HUES64 (cell line): Measurements from ENCODE around the gene MTLN.
"Not testable (repeated sequence)": the region's sequence is repeated elsewhere in the genome, so short reads cannot be mapped to it uniquely, and the experiment has no call there.

Experiments used
- H3K27ac ChIP-seq: 2 replicates; pipeline ENCODE4 v1.7.0; 2013; ENCODE audit warnings: low read depth, low read length, inconsistent platforms
- H3K27me3 ChIP-seq: 2 replicates; pipeline ENCODE4 v1.6.1; 2013; ENCODE audit warnings: mild to moderate bottlenecking, low read length; ENCODE audit not compliant: insufficient read depth
- H3K36me3 ChIP-seq: 2 replicates; pipeline ENCODE4 v1.6.1; 2013; ENCODE audit warnings: mild to moderate bottlenecking, low read length; ENCODE audit not compliant: insufficient read depth
- H3K4me1 ChIP-seq: 2 replicates; pipeline ENCODE4 v1.6.1; 2013; ENCODE audit warnings: mild to moderate bottlenecking, low read length, moderate library complexity; ENCODE audit not compliant: insufficient read depth
- H3K4me3 ChIP-seq: 2 replicates; pipeline ENCODE4 v1.5.1; 2013; ENCODE audit warnings: mild to moderate bottlenecking, low read length, moderate library complexity
- H3K9ac ChIP-seq: 2 replicates; pipeline ENCODE4 v1.6.1; 2013; ENCODE audit warnings: mild to moderate bottlenecking, low read depth, low read length
- H3K9me3 ChIP-seq: 2 replicates; pipeline ENCODE4 v1.6.1; 2013; ENCODE audit warnings: low read depth, low read length; ENCODE audit not compliant: insufficient read depth
- WGBS: fragments of 150-250, 120-280 bp; methylation state at CpG from one replicate; pipeline ENCODE4 v1.1.7; 2013; ENCODE audit warnings: missing lambda C conversion rate; 5-methylcytosine and 5-hydroxymethylcytosine counted together

Gene MTLN

DNA sequence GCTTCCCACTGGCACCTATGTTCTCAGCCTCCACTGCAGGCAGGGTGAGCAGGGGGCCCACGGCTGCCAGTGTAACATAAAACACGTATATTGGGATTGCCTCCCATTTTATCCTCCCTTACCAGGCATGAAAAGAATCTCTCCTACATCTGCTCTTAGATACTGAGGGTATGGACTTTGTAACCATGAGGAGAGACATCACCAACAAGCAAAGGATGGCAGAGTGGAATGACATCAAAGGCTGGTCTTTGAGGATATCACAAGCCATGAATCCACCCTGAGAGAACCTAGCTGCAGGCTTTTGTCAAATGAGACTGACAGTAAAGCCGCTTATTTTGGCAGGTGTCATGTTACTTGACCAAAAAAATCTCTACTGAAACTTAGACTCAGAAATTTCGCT is 14.9 kb downstream of the MTLN start:
- Histone ChIP-seq H3K9me3 (no peaks in the 10 kb centered on the region), H3K4me1 (no peaks in the 10 kb centered on the region), H3K9ac (no peak overlapping the region), H3K36me3 (no peaks in the 10 kb centered on the region), H3K27me3 (no peaks in the 10 kb centered on the region), H3K27ac (no peak overlapping the region), H3K4me3 (no peak overlapping the region)
- WGBS = 84% methylated on average over 3 of the region's 4 CpGs

DNA sequence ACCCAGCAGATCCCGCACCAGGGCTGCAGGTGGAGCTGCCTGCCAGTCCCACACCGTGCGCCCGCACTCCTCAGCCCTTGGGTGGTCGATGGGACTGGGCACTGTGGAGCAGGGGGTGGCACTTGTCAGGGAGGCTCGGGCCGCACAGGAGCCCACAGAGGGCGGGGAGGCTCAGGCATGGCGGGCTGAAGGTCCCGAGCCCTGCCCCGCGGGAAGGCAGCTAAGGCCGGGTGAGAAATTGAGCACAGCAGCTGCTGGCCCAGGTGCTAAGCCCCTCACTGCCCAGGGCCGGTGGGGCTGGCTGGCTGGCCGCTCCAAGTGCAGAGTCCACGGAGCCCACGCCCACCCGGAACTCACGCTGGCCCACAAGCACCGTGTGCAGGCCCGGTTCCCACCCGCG is 22.2 kb downstream of the MTLN start:
- H3K9ac ChIP-seq, H3K36me3 ChIP-seq, H3K4me1 ChIP-seq, H3K9me3 ChIP-seq, H3K27ac ChIP-seq, H3K27me3 ChIP-seq, H3K4me3 ChIP-seq: not testable (repeated sequence)
- 94% methylated on average over 23 of the region's 23 CpGs for WGBS

DNA sequence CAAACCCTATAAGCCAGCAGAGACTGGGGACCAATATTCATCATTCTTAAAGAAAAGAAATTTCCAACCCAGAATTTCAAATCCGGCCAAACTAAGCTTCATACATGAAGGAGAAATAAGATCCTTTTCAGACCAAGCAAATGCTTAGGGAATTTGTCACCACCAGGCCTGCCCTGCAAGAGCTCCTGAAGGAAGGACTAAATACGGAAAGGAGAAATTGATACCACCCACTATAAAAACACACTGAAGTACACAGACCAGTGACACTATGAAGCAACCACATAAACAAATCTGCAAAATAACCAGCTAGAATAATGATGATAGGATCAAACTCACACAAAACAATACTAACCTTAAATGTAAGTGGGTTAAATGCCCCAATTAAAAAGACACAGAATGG is 29.9 kb downstream of the MTLN start:
- no peaks in the 10 kb centered on the region for H3K27me3 ChIP-seq
- no peak overlapping the region for H3K4me3 ChIP-seq
- H3K27ac ChIP-seq = no peak overlapping the region
- 100% methylated on average over 2 of the region's 2 CpGs for WGBS
- no peak overlapping the region for H3K9ac ChIP-seq
- no peaks in the 10 kb centered on the region for H3K36me3 ChIP-seq
- H3K4me1 ChIP-seq = no peaks in the 10 kb centered on the region
- peaks cover 27% of the 10 kb centered on the region for H3K9me3 ChIP-seq

DNA sequence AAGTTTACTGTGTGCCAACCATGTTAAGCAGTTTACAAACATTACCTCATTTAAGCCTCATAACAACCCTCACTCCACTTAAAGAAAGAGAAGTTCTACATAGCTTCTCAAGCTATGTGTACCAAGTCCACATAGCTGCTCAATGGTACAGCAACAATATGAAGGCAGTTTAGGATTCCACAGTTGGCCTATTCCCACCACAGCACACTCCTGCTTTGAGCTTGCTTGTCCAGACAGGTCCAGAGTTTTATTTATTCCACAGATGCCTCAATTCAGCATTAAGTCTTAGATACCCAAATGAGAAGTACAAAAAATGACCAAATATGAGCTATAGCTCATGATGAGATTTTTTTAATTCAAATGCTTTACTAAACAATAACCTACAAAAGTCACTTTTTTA is 32.3 kb downstream of the MTLN start:
- no peak overlapping the region for H3K4me3 ChIP-seq
- H3K27ac ChIP-seq = no peak overlapping the region
- H3K36me3 ChIP-seq = no peaks in the 10 kb centered on the region
- H3K9ac ChIP-seq = no peak overlapping the region
- H3K4me1 ChIP-seq = no peaks in the 10 kb centered on the region
- H3K9me3 ChIP-seq = peaks cover 25% of the 10 kb centered on the region
- no peaks in the 10 kb centered on the region for H3K27me3 ChIP-seq

DNA sequence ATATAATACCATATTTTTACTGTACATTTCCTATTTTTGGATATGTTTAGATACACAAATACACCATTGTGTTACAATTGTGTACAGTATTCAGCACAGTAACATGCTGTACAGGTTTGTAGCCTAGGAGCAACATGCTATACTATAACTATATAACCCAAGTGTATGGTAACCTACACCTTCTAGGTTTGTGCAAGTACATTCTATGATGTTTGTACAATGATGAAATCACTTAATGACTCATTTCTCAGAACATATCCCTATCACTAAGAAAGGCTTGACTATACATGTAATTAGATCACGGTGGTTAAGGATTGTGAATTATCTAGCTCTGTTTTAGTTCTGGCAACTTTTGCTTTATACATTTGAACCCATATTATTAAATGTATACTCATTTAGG is 38.8 kb downstream of the MTLN start:
- no peak overlapping the region for H3K4me3 ChIP-seq
- no peaks in the 10 kb centered on the region for H3K9me3 ChIP-seq
- no peaks in the 10 kb centered on the region for H3K27me3 ChIP-seq
- H3K4me1 ChIP-seq = no peaks in the 10 kb centered on the region
- no peak overlapping the region for H3K9ac ChIP-seq
- no CpG with 5 or more reads among the region's 1 CpG for WGBS
- no peaks in the 10 kb centered on the region for H3K36me3 ChIP-seq
- no peak overlapping the region for H3K27ac ChIP-seq

DNA sequence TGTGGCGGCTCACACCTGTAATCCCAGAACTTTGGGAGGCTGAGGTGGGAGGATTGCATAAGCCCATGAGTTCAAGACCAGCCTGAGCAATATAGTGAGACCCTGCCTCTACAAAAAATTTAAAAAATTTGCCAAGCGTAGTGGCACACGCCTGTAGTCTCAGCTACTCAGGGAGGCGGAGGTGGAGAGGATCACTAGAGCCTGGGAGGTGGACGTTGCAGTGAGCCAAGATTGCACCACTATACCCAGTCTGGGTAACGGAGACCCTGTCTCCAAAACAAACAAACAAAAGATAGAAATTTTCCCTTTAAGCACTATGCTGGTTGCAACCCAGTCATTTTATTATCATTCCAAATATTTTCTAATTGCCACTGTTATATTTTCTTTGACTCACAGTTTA is 39.8 kb downstream of the MTLN start:
- Histone ChIP-seq H3K27ac (no peak overlapping the region), H3K9me3 (no peaks in the 10 kb centered on the region), H3K27me3 (no peaks in the 10 kb centered on the region), H3K36me3 (no peaks in the 10 kb centered on the region), H3K4me1 (peaks cover 6% of the 10 kb centered on the region), H3K4me3 (no peak overlapping the region), H3K9ac (no peak overlapping the region)
- 93% methylated on average over 6 of the region's 6 CpGs for WGBS

DNA sequence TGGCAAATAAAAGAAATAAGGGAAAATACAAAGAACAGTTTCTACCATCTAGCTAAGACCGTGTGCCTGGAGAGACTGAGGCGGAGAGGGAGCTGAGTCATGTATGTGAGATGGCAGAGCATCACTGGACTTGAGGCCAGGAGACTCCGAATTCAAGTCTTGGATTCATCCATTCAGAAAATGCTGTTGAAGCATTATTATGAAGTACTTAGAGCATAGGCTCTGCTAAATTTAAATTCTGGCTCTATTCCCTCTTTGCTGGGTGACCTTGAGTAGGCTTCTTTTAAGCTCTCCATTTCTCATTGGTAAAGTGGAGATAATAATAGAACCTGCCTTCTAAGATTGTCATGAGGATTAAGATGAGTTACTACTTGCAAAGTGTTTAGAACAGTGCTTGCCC is 42.2 kb downstream of the MTLN start:
- H3K27ac ChIP-seq = no peak overlapping the region
- no peaks in the 10 kb centered on the region for H3K36me3 ChIP-seq
- no peaks in the 10 kb centered on the region for H3K9me3 ChIP-seq
- H3K4me3 ChIP-seq = no peak overlapping the region
- H3K27me3 ChIP-seq = no peaks in the 10 kb centered on the region
- WGBS = 96% methylated on average over 3 of the region's 3 CpGs
- H3K4me1 ChIP-seq = peaks cover 21% of the 10 kb centered on the region
- H3K9ac ChIP-seq = no peak overlapping the region

DNA sequence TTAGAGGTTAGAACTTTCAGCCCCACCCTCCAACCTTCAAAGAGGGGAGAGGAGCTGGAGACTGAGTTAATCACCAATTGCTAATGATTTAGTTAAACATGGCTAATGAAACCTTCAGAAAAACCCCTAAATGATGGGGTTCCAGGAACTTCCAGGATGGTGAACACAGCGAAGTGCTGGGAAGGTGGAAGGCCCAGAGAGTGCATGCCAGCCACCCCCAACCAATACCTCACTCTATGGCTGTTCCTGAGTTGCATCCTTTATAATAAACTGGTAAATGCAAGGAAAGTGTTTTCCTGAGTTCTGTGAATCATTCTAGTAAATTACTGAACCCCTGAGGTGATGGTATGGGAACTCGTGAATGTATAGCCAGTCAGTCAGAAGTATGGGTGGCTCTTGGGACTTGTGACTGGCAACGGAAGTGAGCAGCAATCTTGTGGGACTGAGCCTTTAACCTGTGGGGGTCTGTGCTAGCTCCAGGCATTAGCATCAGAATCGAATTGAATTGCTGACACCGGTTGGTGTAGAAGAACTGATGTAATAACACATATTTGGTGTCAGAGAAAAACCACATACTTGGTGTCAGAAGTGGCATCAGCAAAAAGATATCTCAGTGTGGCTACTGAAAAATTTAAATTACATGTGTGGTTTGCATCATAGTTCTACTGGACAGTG is 44.9 kb downstream of the MTLN start:
- Histone ChIP-seq H3K36me3 (no peaks in the 10 kb centered on the region), H3K9ac (no peak overlapping the region), H3K27me3 (no peaks in the 10 kb centered on the region), H3K9me3 (no peaks in the 10 kb centered on the region), H3K4me3 (no peak overlapping the region), H3K4me1 (peaks cover 21% of the 10 kb centered on the region), H3K27ac (peak overlapping the region; percentile 59; the same call in 1 of the 2 replicates)
- WGBS = 39% methylated on average over 5 of the region's 5 CpGs

DNA sequence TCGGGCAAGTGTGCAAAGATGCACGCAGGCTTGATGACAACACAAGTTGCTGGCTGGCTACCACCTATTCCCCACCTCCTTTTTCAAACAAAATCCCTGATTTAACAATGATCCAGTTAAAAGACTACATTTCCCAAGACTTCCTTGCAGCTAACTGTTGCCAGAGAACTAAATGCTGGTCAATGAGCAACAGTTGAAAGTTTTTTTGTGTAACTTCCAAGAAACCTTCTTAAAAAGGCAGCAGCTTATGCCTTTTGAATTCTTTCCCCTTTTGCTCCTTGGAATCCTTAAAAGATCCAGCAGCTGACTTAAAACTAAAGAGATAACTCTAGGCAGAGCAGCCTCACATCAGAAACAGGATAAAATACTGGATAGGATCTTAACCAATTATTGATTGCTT is 46.1 kb downstream of the MTLN start:
- 97% methylated on average over 2 of the region's 2 CpGs for WGBS
- no peak overlapping the region for H3K27ac ChIP-seq
- no peak overlapping the region for H3K9ac ChIP-seq
- H3K4me1 ChIP-seq = peaks cover 21% of the 10 kb centered on the region
- no peak overlapping the region for H3K4me3 ChIP-seq
- H3K27me3 ChIP-seq = no peaks in the 10 kb centered on the region
- H3K36me3 ChIP-seq = no peaks in the 10 kb centered on the region
- H3K9me3 ChIP-seq = no peaks in the 10 kb centered on the region
